ENCODE results near the gene TYMS.

The TYMS gene

GRCh38 chr18:693466-694187 lies 36.2 kb downstream of the TYMS start:
- Histone ChIP-seq H3K4me3 (ENCODE audit: low read depth, low read length) (no peak overlapping the region), H3K36me3 (replicated peaks) (peaks cover 5% of the 10 kb centered on the region), H3K27me3 (replicated peaks) (no peaks in the 10 kb centered on the region), H3K27ac (no peak overlapping the region)
- DNase-seq: no peak
- in situ Hi-C loops (cut with HindIII; ENCODE audit: low pct_ligation_motif_present, low sequenced_read_pairs): no loop called here
- TF ChIP-seq, protein P1, sequence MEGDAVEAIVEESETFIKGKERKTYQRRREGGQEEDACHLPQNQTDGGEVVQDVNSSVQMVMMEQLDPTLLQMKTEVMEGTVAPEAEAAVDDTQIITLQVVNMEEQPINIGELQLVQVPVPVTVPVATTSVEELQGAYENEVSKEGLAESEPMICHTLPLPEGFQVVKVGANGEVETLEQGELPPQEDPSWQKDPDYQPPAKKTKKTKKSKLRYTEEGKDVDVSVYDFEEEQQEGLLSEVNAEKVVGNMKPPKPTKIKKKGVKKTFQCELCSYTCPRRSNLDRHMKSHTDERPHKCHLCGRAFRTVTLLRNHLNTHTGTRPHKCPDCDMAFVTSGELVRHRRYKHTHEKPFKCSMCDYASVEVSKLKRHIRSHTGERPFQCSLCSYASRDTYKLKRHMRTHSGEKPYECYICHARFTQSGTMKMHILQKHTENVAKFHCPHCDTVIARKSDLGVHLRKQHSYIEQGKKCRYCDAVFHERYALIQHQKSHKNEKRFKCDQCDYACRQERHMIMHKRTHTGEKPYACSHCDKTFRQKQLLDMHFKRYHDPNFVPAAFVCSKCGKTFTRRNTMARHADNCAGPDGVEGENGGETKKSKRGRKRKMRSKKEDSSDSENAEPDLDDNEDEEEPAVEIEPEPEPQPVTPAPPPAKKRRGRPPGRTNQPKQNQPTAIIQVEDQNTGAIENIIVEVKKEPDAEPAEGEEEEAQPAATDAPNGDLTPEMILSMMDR (IDR thresholded peaks at IDR 0.05; ENCODE audit: low read depth, low read length, missing control alignments): no peak

DNA sequence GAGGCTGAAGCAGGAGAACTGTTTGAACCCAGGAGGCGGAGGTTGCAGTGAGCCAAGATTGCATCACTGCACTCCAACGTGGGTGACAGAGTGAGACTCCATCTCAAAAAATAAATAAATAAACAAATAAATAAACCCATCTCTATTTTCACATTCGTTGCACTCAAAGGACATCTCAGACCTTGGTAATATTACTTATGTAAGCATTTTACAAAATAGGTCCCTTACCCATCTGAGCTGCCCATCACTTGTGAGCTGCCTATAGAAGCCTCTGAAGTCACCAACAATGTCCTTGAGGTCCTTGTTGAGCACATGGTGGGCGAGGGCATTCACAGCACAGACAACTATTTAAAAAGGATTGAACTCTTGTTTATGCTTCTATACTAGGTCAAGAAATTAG lies 39.6 kb downstream of the TYMS start:
- Histone ChIP-seq H3K4me3 (ENCODE audit: low read depth, low read length) (no peak overlapping the region), H3K36me3 (replicated peaks) (peaks cover 2% of the 10 kb centered on the region), H3K27me3 (replicated peaks) (no peaks in the 10 kb centered on the region), H3K27ac (no peak overlapping the region)
- DNase-seq: no peak
- in situ Hi-C loops (cut with HindIII; ENCODE audit: low pct_ligation_motif_present, low sequenced_read_pairs): no loop called here
- TF ChIP-seq, protein P1 (IDR thresholded peaks at IDR 0.05; ENCODE audit: low read depth, low read length, missing control alignments): no peak

GRCh38 chr18:697800-698199 lies 40.3 kb downstream of the TYMS start:
- H3K4me3 ChIP-seq (ENCODE audit: low read depth, low read length): no peak overlapping the region
- H3K36me3 ChIP-seq (replicated peaks): peaks cover 2% of the 10 kb centered on the region
- TF ChIP-seq, protein P1 (IDR thresholded peaks at IDR 0.05; ENCODE audit: low read depth, low read length, missing control alignments): no peak

DNA sequence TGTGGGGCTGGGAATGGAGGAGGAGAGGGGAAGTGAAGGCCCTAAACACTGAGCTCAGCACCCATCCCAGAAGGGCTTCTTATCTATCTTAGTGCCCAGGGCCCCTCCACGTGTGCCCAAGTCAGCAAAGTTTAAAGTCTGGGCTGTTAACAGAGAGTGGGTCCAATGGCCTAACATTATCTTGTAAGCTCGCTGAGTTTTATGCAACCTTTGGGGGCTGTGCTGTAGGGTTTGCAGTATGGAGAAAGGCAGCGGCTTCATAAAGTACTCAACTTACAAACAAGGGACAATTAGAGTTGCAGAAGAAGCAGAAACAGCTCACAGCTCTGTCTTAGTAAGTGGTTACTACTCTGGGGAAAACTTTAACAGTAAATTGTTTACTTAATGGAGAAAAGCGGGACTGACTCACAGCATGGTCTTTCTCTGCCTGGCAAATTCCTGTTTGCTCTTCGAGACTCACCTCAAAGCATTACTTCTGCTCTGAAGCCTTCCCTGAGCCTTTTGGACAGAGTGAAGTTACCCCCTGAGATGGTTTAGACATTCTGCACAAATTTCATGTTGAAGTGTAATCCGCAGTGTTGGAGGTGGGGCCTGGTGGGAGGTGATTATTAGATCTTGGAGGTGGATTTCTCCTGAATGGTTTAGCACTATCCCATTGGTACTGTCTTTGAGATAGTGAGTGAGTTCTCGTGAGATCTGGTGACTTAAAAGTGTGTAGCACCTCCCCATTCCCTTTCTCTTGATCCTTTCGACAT lies 45.9 kb downstream of the TYMS start:
- Histone ChIP-seq H3K27me3 (replicated peaks) (no peaks in the 10 kb centered on the region), H3K4me3 (ENCODE audit: low read depth, low read length) (no peak overlapping the region), H3K27ac (peak overlapping the region; percentile 73), H3K36me3 (replicated peaks) (no peaks in the 10 kb centered on the region)
- peak; percentile 28 for DNase-seq
- in situ Hi-C loops (cut with HindIII; ENCODE audit: low pct_ligation_motif_present, low sequenced_read_pairs): no loop called here
- TF ChIP-seq, protein P1 (IDR thresholded peaks at IDR 0.05; ENCODE audit: low read depth, low read length, missing control alignments): no peak

More at GRCh38 chr18:697800-698199, 40.3 kb downstream of the TYMS start:
- Histone ChIP-seq H3K27ac (no peak overlapping the region), H3K27me3 (replicated peaks) (no peaks in the 10 kb centered on the region)
- DNase-seq: no peak
- in situ Hi-C loops (cut with HindIII; ENCODE audit: low pct_ligation_motif_present, low sequenced_read_pairs): no loop called here

DNA sequence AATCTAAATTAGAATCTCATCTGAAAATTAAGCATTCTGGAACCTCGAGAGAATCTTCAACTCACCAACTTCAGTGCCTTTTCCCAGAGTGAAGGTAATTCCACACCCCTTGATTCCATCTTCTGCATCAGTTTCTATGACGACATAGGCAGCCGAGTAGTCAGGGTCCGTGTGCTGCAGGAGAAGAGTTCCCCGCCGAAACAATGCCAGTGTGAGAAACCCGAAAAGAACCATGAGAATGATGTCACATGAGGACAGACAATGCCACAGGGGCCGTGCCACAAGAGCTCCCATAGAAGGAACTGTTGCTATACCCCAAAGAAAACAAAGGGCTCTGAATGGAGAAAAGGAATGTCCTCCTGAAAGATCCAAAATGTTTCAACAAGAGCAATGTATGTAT lies 49.0 kb downstream of the TYMS start:
- no peak for DNase-seq
- TF ChIP-seq, protein P1 (IDR thresholded peaks at IDR 0.05; ENCODE audit: low read depth, low read length, missing control alignments): no peak
- in situ Hi-C loops (cut with HindIII; ENCODE audit: low pct_ligation_motif_present, low sequenced_read_pairs): no loop called here

More for the DNA sequence above, 49.0 kb downstream of the TYMS start:
- Histone ChIP-seq H3K36me3 (replicated peaks) (no peaks in the 10 kb centered on the region), H3K27ac (no peak overlapping the region), H3K27me3 (replicated peaks) (no peaks in the 10 kb centered on the region), H3K4me3 (ENCODE audit: low read depth, low read length) (no peak overlapping the region)

All from brain microvascular endothelial cell (primary cell).